Liver (tissue), 9 donors: Measurements from ENCODE around the gene MYRF. TPM values are rescaled to one million over a fixed set of nuclear protein-coding genes. Genes with fewer than 3 reads are reported as not detected.

Source experiments
- DNase-seq: peaks from one replicate; pipeline ENCODE4 v3.0.0-alpha.2; 2017; ENCODE audit warnings: low spot score
- H3K27ac ChIP-seq, 2 donors: one replicate each; pipeline ENCODE4 v1.7.0; 2013; ENCODE audit warnings: inconsistent platforms in 2 of 2, low read length in 2 of 2, control low read depth in 1 of 2, low read depth in 1 of 2, mild to moderate bottlenecking in 1 of 2
- H3K27me3 ChIP-seq, 4 donors: one replicate each; pipeline versions ENCODE4 v1.6.1 to v1.7.0; 2013; ENCODE audit warnings: low read length in 3 of 4, inconsistent platforms in 1 of 4, mild to moderate bottlenecking in 1 of 4, moderate library complexity in 1 of 4; ENCODE audit not compliant: control insufficient read depth in 4 of 4, insufficient read depth in 4 of 4
- H3K36me3 ChIP-seq, 4 donors: one replicate each; pipeline versions ENCODE4 v1.6.1 to v1.7.0; 2013; ENCODE audit warnings: low read length in 3 of 4, mild to moderate bottlenecking in 3 of 4, low read depth in 1 of 4, moderate library complexity in 1 of 4; ENCODE audit not compliant: control insufficient read depth in 4 of 4, insufficient read depth in 3 of 4
- H3K4me1 ChIP-seq, 4 donors: one replicate each; pipeline versions ENCODE4 v1.6.1 to v1.7.0; 2013; ENCODE audit warnings: low read length in 3 of 4, mild to moderate bottlenecking in 3 of 4, moderate library complexity in 1 of 4; ENCODE audit not compliant: control insufficient read depth in 4 of 4, insufficient read depth in 4 of 4
- H3K4me3 ChIP-seq, 3 donors: one replicate each; pipeline versions ENCODE4 v1.6.1 to v1.7.0; 2013; ENCODE audit warnings: low read length in 3 of 3, control low read depth in 1 of 3, low read depth in 1 of 3, mild to moderate bottlenecking in 1 of 3
- H3K9ac ChIP-seq, 2 donors: one replicate each; pipeline ENCODE4 v1.7.0; 2013; ENCODE audit warnings: low read length in 2 of 2, mild to moderate bottlenecking in 2 of 2, moderate library complexity in 2 of 2, control low read depth in 1 of 2, low read depth in 1 of 2
- H3K9me3 ChIP-seq, 4 donors: one replicate each; pipeline versions ENCODE4 v1.6.1 to v1.7.0; 2013; ENCODE audit warnings: low read length in 3 of 4; ENCODE audit not compliant: control insufficient read depth in 4 of 4
- EGR1 ChIP-seq, 2 donors: IDR thresholded peaks; 2 replicates each; pipeline ENCODE4 v1.6.1; 2016 to 2018; ENCODE audit warnings: antibody characterized with exemption in 2 of 2, low read depth in 2 of 2
- FOXA2 ChIP-seq: IDR thresholded peaks from 2 replicates; pipeline ENCODE4 v1.6.1; 2016; ENCODE audit warnings: antibody characterized with exemption
- GABPA ChIP-seq, 2 donors: IDR thresholded peaks in 1 of 2; conservative IDR thresholded peaks in 1 of 2; 2 replicates each; pipeline ENCODE4 v1.6.1; 2016; ENCODE audit warnings: antibody characterized with exemption in 2 of 2, mild to moderate bottlenecking in 1 of 2, moderate library complexity in 1 of 2
- HNF4G ChIP-seq: IDR thresholded peaks from 2 replicates; pipeline ENCODE4 v1.6.1; 2016; ENCODE audit warnings: antibody characterized with exemption
- RAD21 ChIP-seq, 2 donors: IDR thresholded peaks; 2 replicates each; pipeline ENCODE4 v1.6.1; 2016; ENCODE audit warnings: antibody characterized with exemption in 2 of 2, mild to moderate bottlenecking in 2 of 2
- RXRA ChIP-seq, 2 donors: IDR thresholded peaks; 2 replicates each; pipeline ENCODE4 v1.6.1; 2017 to 2018; ENCODE audit warnings: antibody characterized with exemption in 2 of 2, mild to moderate bottlenecking in 1 of 2
- SP1 ChIP-seq: IDR thresholded peaks from 2 replicates; pipeline ENCODE4 v1.6.1; 2018; ENCODE audit warnings: antibody characterized with exemption, mild to moderate bottlenecking
- TAF1 ChIP-seq: conservative IDR thresholded peaks from 2 replicates; pipeline ENCODE4 v1.6.1; 2016; ENCODE audit warnings: antibody characterized with exemption, mild to moderate bottlenecking
- WGBS: extraction: QIAGEN DNeasy Blood & Tissue Kit; methylation state at CpG from one replicate; pipeline ENCODE4 v1.1.7; 2013; 5-methylcytosine and 5-hydroxymethylcytosine counted together
- polyA plus RNA-seq, 2 donors: library from polyadenylated mRNA; stranded (reverse) in 1 of 2; unstranded in 1 of 2; fragments of 200-250 nt in 1 of 2; fragments of >200 nt in 1 of 2; fragmentation: Nextera tagmentation in 1 of 2; extraction: Ambion mirVana in 1 of 2; gene quantifications; one replicate each; pipeline versions ENCODE4 v1.2.1 to v1.2.3, GENCODE V29; 2013 to 2015
- total RNA-seq, 2 donors: library from RNA; depleted of rRNA; stranded (reverse); fragments of >200 nt; gene quantifications; one replicate each; pipeline ENCODE4 v1.2.3, GENCODE V29; 2014
- TF ChIP-seq, protein P1 (sequence below): IDR thresholded peaks from 2 replicates; pipeline ENCODE4 v1.6.1; 2016; ENCODE audit warnings: antibody characterized with exemption
- TF ChIP-seq, protein P2 (sequence below): IDR thresholded peaks from 2 replicates; pipeline ENCODE4 v1.6.1; 2016; ENCODE audit warnings: antibody characterized with exemption, mild to moderate bottlenecking
- TF ChIP-seq, protein P3 (sequence below): IDR thresholded peaks from 2 replicates; pipeline ENCODE4 v1.6.1; 2016; ENCODE audit warnings: antibody characterized with exemption
- donor health status: healthy.
- donor health status: healthy.
- donor health status: healthy.
- donor health status: healthy.
- donor health status: healthy.

MYRF gene
- total and polyA plus RNA-seq, 4 donors: 3.5 to 6.5 (median 4.4) TPM

DNA sequence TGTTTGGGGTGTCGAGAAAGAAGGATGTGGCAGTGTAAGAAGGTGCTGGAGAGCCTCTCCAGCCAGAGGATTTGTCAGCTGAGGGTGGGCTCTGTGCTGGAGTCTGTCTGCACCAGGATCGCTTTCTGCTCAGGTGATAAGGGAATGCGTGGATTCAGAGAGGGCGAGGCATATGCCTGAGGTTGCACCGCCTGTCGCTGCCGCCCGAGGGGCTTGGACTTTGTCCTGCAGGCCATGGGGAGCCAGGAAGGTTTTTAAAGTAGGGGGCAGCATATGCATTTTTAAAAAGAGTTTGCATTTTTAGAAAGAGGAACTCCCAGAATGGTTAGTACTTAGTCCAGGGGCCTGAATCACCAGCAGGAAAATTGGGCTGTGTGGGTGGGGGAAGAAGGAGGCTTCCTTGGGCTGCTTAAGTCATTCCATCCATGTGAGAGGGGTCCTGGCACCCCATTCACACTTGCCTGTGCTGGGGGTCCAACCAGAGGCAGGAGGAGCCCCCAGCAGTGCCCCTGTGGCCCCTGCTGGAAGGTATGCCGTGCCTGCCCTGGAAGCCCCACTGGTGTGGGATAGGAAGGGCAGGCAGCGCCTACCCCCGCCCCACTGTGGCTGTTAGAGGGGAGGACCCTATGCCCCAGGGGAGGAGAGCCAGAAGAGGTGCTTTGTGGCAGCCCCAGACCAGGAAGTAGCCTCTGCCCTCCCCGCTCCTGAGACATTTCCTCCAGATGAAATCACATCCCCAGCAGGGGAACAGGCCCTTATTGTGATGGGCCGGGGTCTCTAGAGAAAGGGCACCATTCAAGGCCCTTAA, 35.8 kb upstream of the MYRF start:
- WGBS: 69% methylated on average over 13 of the region's 13 CpGs
- Histone ChIP-seq H3K27me3 (no peaks in the 10 kb centered on the region), H3K9ac (no peak overlapping the region), H3K9me3 (no peaks in the 10 kb centered on the region), H3K4me1 (no peaks in the 10 kb centered on the region), H3K4me3 (no peak overlapping the region), H3K27ac (no peak overlapping the region), H3K36me3 (no peaks in the 10 kb centered on the region)
- DNase-seq: no peak
- no peak for TF ChIP-seq RAD21 (IDR thresholded peaks at IDR 0.05)
- TF ChIP-seq TAF1: no peak
- TF ChIP-seq SP1: no peak
- no peak for TF ChIP-seq RXRA (IDR thresholded peaks at IDR 0.05)
- no peak for TF ChIP-seq GABPA (IDR thresholded peaks at IDR 0.05 in 1 of 2, conservative IDR thresholded peaks at IDR 0.05 in 1 of 2)
- TF ChIP-seq, protein P1, sequence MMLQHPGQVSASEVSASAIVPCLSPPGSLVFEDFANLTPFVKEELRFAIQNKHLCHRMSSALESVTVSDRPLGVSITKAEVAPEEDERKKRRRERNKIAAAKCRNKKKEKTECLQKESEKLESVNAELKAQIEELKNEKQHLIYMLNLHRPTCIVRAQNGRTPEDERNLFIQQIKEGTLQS: no peak
- TF ChIP-seq FOXA2: no peak
- TF ChIP-seq, protein P2, sequence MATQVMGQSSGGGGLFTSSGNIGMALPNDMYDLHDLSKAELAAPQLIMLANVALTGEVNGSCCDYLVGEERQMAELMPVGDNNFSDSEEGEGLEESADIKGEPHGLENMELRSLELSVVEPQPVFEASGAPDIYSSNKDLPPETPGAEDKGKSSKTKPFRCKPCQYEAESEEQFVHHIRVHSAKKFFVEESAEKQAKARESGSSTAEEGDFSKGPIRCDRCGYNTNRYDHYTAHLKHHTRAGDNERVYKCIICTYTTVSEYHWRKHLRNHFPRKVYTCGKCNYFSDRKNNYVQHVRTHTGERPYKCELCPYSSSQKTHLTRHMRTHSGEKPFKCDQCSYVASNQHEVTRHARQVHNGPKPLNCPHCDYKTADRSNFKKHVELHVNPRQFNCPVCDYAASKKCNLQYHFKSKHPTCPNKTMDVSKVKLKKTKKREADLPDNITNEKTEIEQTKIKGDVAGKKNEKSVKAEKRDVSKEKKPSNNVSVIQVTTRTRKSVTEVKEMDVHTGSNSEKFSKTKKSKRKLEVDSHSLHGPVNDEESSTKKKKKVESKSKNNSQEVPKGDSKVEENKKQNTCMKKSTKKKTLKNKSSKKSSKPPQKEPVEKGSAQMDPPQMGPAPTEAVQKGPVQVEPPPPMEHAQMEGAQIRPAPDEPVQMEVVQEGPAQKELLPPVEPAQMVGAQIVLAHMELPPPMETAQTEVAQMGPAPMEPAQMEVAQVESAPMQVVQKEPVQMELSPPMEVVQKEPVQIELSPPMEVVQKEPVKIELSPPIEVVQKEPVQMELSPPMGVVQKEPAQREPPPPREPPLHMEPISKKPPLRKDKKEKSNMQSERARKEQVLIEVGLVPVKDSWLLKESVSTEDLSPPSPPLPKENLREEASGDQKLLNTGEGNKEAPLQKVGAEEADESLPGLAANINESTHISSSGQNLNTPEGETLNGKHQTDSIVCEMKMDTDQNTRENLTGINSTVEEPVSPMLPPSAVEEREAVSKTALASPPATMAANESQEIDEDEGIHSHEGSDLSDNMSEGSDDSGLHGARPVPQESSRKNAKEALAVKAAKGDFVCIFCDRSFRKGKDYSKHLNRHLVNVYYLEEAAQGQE: no peak

DNA sequence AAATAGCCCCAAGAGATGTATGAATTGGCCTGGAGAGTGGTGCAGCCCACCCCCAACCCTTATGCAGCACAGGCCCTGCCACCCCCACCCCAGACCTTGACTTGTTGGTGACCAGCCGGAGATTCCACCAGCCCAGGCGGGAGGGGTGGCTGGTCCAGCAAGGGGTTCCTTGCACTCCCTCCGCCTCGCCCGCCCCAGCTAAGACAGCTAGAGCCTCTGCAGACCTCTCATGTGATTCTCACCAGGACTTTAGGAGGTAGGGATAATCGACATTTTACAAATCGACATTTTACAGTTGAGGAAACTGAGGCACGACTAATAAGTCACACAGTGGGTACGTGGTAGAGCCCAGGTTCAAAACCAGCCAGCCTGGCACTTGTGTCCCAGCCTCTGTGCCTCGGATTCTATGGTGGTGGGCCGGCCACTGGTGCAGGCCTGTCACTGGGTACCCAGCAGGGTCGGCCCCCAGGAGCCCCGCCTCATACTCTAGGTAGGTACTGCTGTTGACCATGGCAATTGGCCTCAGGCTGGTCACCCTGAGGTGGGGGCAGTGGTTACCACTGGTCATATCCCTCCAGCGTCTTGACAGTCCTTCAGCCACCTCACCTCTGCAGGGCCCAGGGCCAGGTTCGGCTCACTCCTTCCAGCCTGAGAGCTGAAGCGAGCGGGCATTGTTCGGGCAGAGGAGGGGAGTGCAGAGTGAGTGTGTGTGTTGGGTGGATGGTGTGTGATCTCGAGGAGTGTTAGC, 35.0 kb upstream of the MYRF start:
- 94% methylated on average over 19 of the region's 19 CpGs for WGBS
- no peak for DNase-seq
- Histone ChIP-seq H3K9me3 (no peaks in the 10 kb centered on the region), H3K36me3 (no peaks in the 10 kb centered on the region), H3K4me1 (no peaks in the 10 kb centered on the region), H3K27ac (no peak overlapping the region), H3K4me3 (no peak overlapping the region), H3K9ac (no peak overlapping the region), H3K27me3 (no peaks in the 10 kb centered on the region)
- no peak for TF ChIP-seq EGR1 (IDR thresholded peaks at IDR 0.05; ENCODE audit: low read depth in 2 of 2)
- TF ChIP-seq HNF4G: no peak
- TF ChIP-seq, protein P3, sequence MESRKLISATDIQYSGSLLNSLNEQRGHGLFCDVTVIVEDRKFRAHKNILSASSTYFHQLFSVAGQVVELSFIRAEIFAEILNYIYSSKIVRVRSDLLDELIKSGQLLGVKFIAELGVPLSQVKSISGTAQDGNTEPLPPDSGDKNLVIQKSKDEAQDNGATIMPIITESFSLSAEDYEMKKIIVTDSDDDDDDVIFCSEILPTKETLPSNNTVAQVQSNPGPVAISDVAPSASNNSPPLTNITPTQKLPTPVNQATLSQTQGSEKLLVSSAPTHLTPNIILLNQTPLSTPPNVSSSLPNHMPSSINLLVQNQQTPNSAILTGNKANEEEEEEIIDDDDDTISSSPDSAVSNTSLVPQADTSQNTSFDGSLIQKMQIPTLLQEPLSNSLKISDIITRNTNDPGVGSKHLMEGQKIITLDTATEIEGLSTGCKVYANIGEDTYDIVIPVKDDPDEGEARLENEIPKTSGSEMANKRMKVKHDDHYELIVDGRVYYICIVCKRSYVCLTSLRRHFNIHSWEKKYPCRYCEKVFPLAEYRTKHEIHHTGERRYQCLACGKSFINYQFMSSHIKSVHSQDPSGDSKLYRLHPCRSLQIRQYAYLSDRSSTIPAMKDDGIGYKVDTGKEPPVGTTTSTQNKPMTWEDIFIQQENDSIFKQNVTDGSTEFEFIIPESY: no peak
- no peak for TF ChIP-seq FOXA2
